ENCODE measurements around the gene PPP2R5A.
"Not testable (repeated sequence)": the region's sequence is repeated elsewhere in the genome, so short reads cannot be mapped to it uniquely, and the experiment has no call there.

The PPP2R5A gene

GRCh38 chr1:212302745-212303383 is 17.7 kb downstream of the PPP2R5A start:
- ATAC-seq (ENCODE audit: low read depth) (no peak), DNase-seq (ENCODE audit: low spot score) (no peak)
- H3K9me3 ChIP-seq (ENCODE audit: severe bottlenecking): no peaks in the 10 kb centered on the region
- TF ChIP-seq CTCF (IDR thresholded peaks at IDR 0.05; ENCODE audit: poor library complexity, severe bottlenecking): no peak
- no peaks in the 10 kb centered on the region for H3K4me1 ChIP-seq (ENCODE audit: insufficient read depth, poor library complexity, severe bottlenecking)
- no peak overlapping the region for H3K4me3 ChIP-seq (ENCODE audit: severe bottlenecking)
- no peaks in the 10 kb centered on the region for H3K36me3 ChIP-seq (ENCODE audit: low read depth)
- H3K27ac ChIP-seq (ENCODE audit: poor library complexity, severe bottlenecking): no peak overlapping the region
- H3K27me3 ChIP-seq (ENCODE audit: insufficient read depth, poor library complexity, severe bottlenecking): no peaks in the 10 kb centered on the region

- Histone ChIP-seq H3K27ac (ENCODE audit: poor library complexity, severe bottlenecking) (no peak overlapping the region), H3K4me3 (ENCODE audit: severe bottlenecking) (no peak overlapping the region), H3K27me3 (ENCODE audit: insufficient read depth, poor library complexity, severe bottlenecking) (no peaks in the 10 kb centered on the region), H3K4me1 (ENCODE audit: insufficient read depth, poor library complexity, severe bottlenecking) (no peaks in the 10 kb centered on the region), H3K9me3 (ENCODE audit: severe bottlenecking) (no peaks in the 10 kb centered on the region), H3K36me3 (ENCODE audit: low read depth) (no peaks in the 10 kb centered on the region)
- DNase-seq (ENCODE audit: low spot score) (no peak), ATAC-seq (ENCODE audit: low read depth) (no peak)
- no peak for TF ChIP-seq CTCF (IDR thresholded peaks at IDR 0.05; ENCODE audit: poor library complexity, severe bottlenecking)
Measured at GRCh38 chr1:212305342-212305741, 20.1 kb downstream of the PPP2R5A start.

GRCh38 chr1:212305984-212306452 is 20.8 kb downstream of the PPP2R5A start:
- H3K27ac ChIP-seq (ENCODE audit: poor library complexity, severe bottlenecking); ATAC-seq (ENCODE audit: low read depth); DNase-seq (ENCODE audit: low spot score); H3K27me3 ChIP-seq (ENCODE audit: insufficient read depth, poor library complexity, severe bottlenecking); H3K9me3 ChIP-seq (ENCODE audit: severe bottlenecking); H3K36me3 ChIP-seq (ENCODE audit: low read depth); H3K4me3 ChIP-seq (ENCODE audit: severe bottlenecking); H3K4me1 ChIP-seq (ENCODE audit: insufficient read depth, poor library complexity, severe bottlenecking): not testable (repeated sequence)

- Histone ChIP-seq H3K27ac (ENCODE audit: poor library complexity, severe bottlenecking) (no peak overlapping the region), H3K4me1 (ENCODE audit: insufficient read depth, poor library complexity, severe bottlenecking) (no peaks in the 10 kb centered on the region), H3K9me3 (ENCODE audit: severe bottlenecking) (no peaks in the 10 kb centered on the region), H3K36me3 (ENCODE audit: low read depth) (no peaks in the 10 kb centered on the region), H3K4me3 (ENCODE audit: severe bottlenecking) (no peak overlapping the region), H3K27me3 (ENCODE audit: insufficient read depth, poor library complexity, severe bottlenecking) (no peaks in the 10 kb centered on the region)
- no peak for ATAC-seq (ENCODE audit: low read depth)
- no peak for TF ChIP-seq CTCF (IDR thresholded peaks at IDR 0.05; ENCODE audit: poor library complexity, severe bottlenecking)
- DNase-seq (ENCODE audit: low spot score): no peak
Measured at GRCh38 chr1:212309967-212310366, 24.8 kb downstream of the PPP2R5A start.

GRCh38 chr1:212310383-212310782 is 25.2 kb downstream of the PPP2R5A start:
- DNase-seq (ENCODE audit: low spot score) (no peak), ATAC-seq (ENCODE audit: low read depth) (no peak)
- H3K36me3 ChIP-seq (ENCODE audit: low read depth): no peaks in the 10 kb centered on the region
- no peaks in the 10 kb centered on the region for H3K9me3 ChIP-seq (ENCODE audit: severe bottlenecking)
- H3K4me1 ChIP-seq (ENCODE audit: insufficient read depth, poor library complexity, severe bottlenecking): no peaks in the 10 kb centered on the region
- no peak overlapping the region for H3K4me3 ChIP-seq (ENCODE audit: severe bottlenecking)
- TF ChIP-seq CTCF (IDR thresholded peaks at IDR 0.05; ENCODE audit: poor library complexity, severe bottlenecking): no peak
- H3K27ac ChIP-seq (ENCODE audit: poor library complexity, severe bottlenecking): no peak overlapping the region
- no peaks in the 10 kb centered on the region for H3K27me3 ChIP-seq (ENCODE audit: insufficient read depth, poor library complexity, severe bottlenecking)
